GM20000 (cell line): ENCODE data around the gene MICAL3.

ENCODE experiments used
- DNase-seq: peaks from one replicate; pipeline ENCODE4 v3.0.0; 2012; ENCODE audit warnings: low spot score
- TF ChIP-seq, protein P1 (sequence below): IDR thresholded peaks from 2 replicates; pipeline ENCODE4 v1.5.1; 2012; ENCODE audit warnings: mild to moderate bottlenecking, control low read depth; ENCODE audit errors: extremely low read depth, missing control alignments

Gene MICAL3

DNA sequence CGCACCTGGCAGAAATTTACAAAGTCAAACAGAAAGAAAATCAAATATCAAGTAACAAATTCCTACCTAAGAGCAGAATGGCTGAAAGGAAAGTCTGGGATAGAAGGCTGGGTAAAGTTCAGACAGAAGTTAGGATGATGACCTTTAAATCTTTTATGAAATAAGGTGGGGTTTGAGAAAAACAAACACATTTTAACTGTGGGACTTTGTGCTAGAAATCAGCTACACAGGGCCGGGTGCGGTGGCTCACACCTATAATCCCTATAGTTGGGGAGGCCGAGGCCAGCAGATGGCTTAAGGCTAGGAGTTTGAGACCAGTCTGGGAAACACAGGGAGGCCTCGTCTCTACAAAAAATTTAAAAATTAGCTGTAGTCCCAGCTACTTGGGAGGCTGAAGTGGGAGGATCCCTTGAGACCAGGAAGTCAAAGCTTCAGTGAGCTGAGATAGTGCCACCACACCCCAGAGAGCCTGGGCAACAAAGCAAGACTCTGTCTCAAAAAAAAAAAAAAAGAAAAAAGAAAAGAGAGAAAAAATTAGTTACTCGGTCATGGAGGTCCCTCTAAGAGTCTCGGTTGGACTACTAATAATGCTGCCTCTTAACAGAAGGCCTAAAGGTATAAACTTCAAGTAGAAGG, 130.3 kb downstream of the MICAL3 start:
- TF ChIP-seq, protein P1, sequence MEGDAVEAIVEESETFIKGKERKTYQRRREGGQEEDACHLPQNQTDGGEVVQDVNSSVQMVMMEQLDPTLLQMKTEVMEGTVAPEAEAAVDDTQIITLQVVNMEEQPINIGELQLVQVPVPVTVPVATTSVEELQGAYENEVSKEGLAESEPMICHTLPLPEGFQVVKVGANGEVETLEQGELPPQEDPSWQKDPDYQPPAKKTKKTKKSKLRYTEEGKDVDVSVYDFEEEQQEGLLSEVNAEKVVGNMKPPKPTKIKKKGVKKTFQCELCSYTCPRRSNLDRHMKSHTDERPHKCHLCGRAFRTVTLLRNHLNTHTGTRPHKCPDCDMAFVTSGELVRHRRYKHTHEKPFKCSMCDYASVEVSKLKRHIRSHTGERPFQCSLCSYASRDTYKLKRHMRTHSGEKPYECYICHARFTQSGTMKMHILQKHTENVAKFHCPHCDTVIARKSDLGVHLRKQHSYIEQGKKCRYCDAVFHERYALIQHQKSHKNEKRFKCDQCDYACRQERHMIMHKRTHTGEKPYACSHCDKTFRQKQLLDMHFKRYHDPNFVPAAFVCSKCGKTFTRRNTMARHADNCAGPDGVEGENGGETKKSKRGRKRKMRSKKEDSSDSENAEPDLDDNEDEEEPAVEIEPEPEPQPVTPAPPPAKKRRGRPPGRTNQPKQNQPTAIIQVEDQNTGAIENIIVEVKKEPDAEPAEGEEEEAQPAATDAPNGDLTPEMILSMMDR = no peak
- DNase-seq = no peak

DNA sequence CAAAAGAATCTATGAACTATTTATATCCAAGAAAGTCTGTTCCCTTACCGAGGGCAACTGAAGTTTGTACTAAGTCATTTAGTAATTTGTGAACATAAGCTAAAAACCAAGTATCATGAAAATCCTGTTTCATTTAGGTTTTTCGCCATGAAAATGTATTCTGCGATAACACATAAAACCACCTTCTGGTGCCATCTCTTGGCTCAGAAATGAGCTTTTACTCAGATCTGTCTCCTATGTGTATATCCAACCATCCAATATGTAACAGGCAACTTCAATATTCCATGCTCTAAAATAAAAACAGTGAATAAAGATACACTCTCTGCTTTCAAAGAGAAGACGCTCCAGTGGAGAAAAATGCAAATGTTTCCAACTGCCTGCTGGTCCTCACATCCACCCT, 132.0 kb downstream of the MICAL3 start:
- TF ChIP-seq, protein P1 = no peak
- no peak for DNase-seq

DNA sequence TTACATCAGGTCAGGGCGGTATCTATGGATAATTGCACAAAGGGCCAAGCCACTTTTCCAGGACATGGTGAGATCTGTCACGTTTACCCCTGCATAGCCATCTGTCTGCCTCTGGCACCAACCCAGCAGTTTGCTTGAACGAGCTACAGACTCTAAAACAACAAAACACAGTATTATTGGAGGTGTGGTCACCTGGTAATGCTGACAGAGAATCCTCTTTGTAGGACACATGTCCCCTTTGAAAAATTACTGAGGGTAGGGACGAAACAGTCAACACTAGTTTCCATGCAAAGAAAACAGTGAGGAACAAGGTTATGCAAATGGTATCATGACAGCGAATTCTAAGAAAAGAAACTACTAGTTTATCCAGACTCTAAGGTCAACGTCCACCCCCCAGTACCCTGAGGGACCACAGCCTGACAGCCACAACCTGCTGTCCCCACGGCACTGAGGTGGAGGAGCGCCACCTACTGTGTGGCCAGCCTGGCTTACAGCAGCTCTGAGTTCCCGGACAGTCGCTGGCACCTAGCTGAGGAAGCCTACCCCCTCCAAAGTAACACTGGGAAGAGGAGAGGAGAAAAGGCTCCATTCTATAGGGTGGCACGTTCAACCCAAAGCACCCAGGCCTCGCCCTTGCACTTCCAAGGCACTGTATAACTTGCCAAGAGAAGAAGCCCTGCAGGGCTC, 132.7 kb downstream of the MICAL3 start:
- DNase-seq = peak; percentile 28
- TF ChIP-seq, protein P1 = peak; percentile 54

DNA sequence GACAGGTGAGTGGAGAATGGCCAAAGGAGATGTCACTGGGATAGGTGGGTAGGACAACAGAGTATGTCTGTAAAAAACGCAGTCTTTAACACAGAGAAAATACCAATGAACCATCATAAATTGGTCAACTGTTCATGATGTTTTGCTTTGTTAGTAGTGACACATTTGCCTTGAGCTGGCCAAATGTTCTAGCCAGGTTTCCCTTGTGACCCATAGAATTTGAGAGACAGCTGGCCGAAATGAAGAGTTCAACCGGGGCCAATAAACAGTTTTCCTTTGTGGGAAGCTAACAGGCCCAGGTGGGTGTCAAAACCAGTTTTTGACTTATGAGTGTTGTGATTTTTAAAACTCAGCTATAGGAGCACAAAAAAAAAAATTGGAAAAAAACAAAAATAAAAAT, 133.5 kb downstream of the MICAL3 start:
- TF ChIP-seq, protein P1 = no peak
- DNase-seq = no peak

DNA sequence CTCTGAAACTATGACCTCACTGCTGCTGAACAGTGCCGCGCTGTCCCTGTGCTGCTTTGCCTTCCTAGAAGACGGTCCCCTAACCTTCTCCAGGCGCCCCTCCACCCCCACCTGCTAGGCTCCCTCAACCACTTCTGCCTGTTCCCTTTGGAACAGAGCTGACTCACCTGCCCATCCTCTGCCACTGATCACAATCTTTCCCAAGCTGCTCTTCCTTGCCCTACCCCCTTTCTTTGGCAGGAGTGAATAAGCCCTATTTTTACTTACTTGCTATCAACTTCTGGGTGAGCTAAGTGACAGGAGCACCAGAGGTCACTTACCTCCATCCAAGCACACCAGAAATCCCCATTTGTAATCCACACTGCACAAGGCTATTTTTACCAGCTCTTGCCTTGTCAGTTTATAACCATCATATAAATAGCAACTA, 134.1 kb downstream of the MICAL3 start:
- TF ChIP-seq, protein P1 = no peak
- DNase-seq = no peak

DNA sequence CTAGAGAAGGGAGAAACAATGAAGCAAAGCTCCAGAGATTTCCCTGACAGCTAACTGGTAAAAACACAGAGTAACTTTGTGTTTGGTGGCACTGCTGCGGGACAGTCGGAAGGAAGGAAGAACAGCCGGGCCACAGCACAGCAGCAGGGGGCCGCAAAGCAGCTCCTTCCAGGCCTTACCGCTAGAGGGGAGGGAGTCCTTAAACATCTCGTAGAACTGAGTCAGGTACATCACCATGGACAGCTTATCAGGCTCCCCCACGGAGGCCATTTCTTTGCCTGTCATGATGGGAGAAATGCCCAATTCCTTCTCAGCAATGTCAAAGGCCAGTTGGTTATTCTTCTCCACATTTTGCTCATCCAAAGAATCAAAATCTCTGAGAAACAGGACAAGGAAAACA, 135.5 kb downstream of the MICAL3 start:
- TF ChIP-seq, protein P1 = no peak
- DNase-seq = no peak

DNA sequence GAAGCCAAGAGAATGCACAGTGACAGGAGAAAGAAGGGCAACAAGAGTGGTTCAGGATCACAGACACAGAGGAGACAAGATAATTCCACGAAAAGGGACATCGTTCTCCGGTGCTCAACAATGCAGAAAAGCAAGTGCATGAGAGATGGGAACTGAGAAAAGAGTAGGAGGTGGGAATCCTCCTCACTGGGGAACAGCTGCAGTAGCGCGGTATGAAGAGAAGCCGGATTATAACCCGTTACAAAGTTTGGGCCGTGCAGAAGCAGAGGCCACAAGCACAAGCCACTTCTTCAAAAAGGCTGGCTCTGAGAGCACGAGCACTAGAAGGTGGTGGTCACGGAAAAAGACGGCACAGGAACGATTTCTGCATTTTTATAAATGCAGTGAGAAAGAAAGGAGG, 135.9 kb downstream of the MICAL3 start:
- TF ChIP-seq, protein P1 = no peak
- DNase-seq = no peak
